ENCODE results near the gene EMILIN1.

- TF ChIP-seq POLR2AphosphoS5 (IDR thresholded peaks at IDR 0.05; ENCODE audit: low read depth) = no peak
- no peak for TF ChIP-seq CTCF (conservative IDR thresholded peaks at IDR 0.05; ENCODE audit: low read depth in 2 of 2)
- no peak for TF ChIP-seq EZH2 (IDR thresholded peaks at IDR 0.05; ENCODE audit: low read depth, unreplicated experiment)
Measured at GRCh38 chr2:27072920-27073319, 5.5 kb upstream of the EMILIN1 start.

Data from GM23338 (cell line).